BJ (cell line): ENCODE results near the gene CHSY3. TPM values are rescaled to one million over a fixed set of nuclear protein-coding genes. Genes with fewer than 3 reads are reported as not detected.

ENCODE experiments used
- CTCF ChIA-PET: fragments of 350-600 bp; formaldehyde crosslinking; extraction: SDS; loops from one replicate; lab custom pipeline; 2021; ENCODE audit warnings: antibody characterized with exemption, inconsistent platforms; lab: Yijun Ruan, JAX
- POLR2A ChIA-PET: fragments of 300-600 bp; sonication (Branson Sonifier 250); formaldehyde crosslinking; extraction: SDS; loops from one replicate; lab custom pipeline; 2021; ENCODE audit warnings: antibody characterized with exemption; lab: Charles Lee
- DNase-seq: peaks from one replicate; pipeline ENCODE4 v3.0.0-alpha.2; 2011; ENCODE audit warnings: low read depth
- H3K27me3 ChIP-seq: 2 replicates; pipeline ENCODE4 v1.6.0; 2011; ENCODE audit warnings: low read length; ENCODE audit not compliant: control insufficient read depth, insufficient read depth
- H3K36me3 ChIP-seq: 2 replicates; pipeline ENCODE4 v1.5.1; 2011; ENCODE audit warnings: low read length; ENCODE audit not compliant: control insufficient read depth, insufficient read depth
- H3K4me3 ChIP-seq: 2 replicates; pipeline ENCODE4 v1.5.1; 2011; ENCODE audit warnings: low read depth, mild to moderate bottlenecking, control low read depth, low read length
- CTCF ChIP-seq: IDR thresholded peaks from 2 replicates; pipeline ENCODE4 v1.5.1; 2011; ENCODE audit warnings: low read depth, mild to moderate bottlenecking, control low read depth, inconsistent platforms, low read length, moderate library complexity; ENCODE audit not compliant: insufficient read depth
- polyA plus RNA-seq: library from polyadenylated mRNA; depleted of rRNA; stranded (reverse); fragments of >200 nt; gene quantifications from 2 replicates; pipeline ENCODE4 v1.2.3, GENCODE V29; 2011

Gene CHSY3
- polyA plus RNA-seq, 1 experiment = 0.91 TPM

- POLR2A ChIA-PET = no interaction called here
- H3K27me3 ChIP-seq = no peaks in the 10 kb centered on the region
- no peaks in the 10 kb centered on the region for H3K36me3 ChIP-seq
- CTCF ChIA-PET = interaction anchor here (0.6 kb wide), 1 partner anchor 19 kb away, joined by 3 read pairs; no protein-coding TSS in a partner anchor
- H3K4me3 ChIP-seq = no peak overlapping the region
- no peak for DNase-seq
- no peak for TF ChIP-seq CTCF
Observed at GRCh38 chr5:130052752-130053151, 148.5 kb downstream of the CHSY3 start.

- no peaks in the 10 kb centered on the region for H3K27me3 ChIP-seq
- POLR2A ChIA-PET = no interaction called here
- H3K36me3 ChIP-seq = no peaks in the 10 kb centered on the region
- DNase-seq = no peak
- H3K4me3 ChIP-seq = no peak overlapping the region
- TF ChIP-seq CTCF = no peak
- CTCF ChIA-PET = no interaction called here
Observed at GRCh38 chr5:130055572-130055971, 151.3 kb downstream of the CHSY3 start.

GRCh38 chr5:130061746-130062145 is 157.5 kb downstream of the CHSY3 start:
- no peaks in the 10 kb centered on the region for H3K27me3 ChIP-seq
- no peaks in the 10 kb centered on the region for H3K36me3 ChIP-seq
- ChIA-PET CTCF (no interaction called here), POLR2A (no interaction called here)
- no peak for TF ChIP-seq CTCF
- H3K4me3 ChIP-seq = no peak overlapping the region
- no peak for DNase-seq

- CTCF ChIA-PET = no interaction called here
- POLR2A ChIA-PET = no interaction called here
- DNase-seq = no peak
- Histone ChIP-seq H3K4me3 (no peak overlapping the region), H3K27me3 (no peaks in the 10 kb centered on the region), H3K36me3 (no peaks in the 10 kb centered on the region)
- no peak for TF ChIP-seq CTCF
Observed at GRCh38 chr5:130063603-130064002, 159.3 kb downstream of the CHSY3 start.

- Histone ChIP-seq H3K27me3 (no peaks in the 10 kb centered on the region), H3K36me3 (no peaks in the 10 kb centered on the region), H3K4me3 (no peak overlapping the region)
- no peak for DNase-seq
- CTCF ChIA-PET = no interaction called here
- POLR2A ChIA-PET = no interaction called here
- no peak for TF ChIP-seq CTCF
Observed at GRCh38 chr5:130064484-130064883, 160.2 kb downstream of the CHSY3 start.
